GM12872 (cell line): Measurements from ENCODE around the gene PSMD8.

ENCODE experiments used
- TF ChIP-seq, protein P1 (sequence below): IDR thresholded peaks from 3 replicates; pipeline ENCODE4 v1.5.1; 2011; ENCODE audit warnings: low read depth, mild to moderate bottlenecking, low read length, moderate library complexity; ENCODE audit not compliant: insufficient read depth

Gene PSMD8

DNA sequence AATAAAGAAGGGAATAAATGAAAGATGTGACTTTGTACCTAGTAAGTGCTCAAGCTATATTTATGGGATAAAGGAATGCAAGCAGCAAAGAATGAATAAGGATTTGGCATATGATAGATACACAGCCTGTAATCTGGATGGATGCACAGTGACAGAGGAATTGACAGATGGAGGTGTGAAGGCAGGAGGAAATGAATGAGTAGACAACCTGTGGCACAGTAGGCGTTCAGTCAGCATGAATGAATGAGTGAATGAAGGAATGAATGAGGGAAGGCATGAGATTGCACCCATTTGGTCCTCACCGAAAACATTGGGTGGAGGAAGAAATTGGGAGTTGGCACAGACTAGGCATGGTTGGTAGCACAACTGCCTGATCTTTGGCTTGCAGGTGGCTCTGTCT, 4.8 kb upstream of the PSMD8 start:
- TF ChIP-seq, protein P1, sequence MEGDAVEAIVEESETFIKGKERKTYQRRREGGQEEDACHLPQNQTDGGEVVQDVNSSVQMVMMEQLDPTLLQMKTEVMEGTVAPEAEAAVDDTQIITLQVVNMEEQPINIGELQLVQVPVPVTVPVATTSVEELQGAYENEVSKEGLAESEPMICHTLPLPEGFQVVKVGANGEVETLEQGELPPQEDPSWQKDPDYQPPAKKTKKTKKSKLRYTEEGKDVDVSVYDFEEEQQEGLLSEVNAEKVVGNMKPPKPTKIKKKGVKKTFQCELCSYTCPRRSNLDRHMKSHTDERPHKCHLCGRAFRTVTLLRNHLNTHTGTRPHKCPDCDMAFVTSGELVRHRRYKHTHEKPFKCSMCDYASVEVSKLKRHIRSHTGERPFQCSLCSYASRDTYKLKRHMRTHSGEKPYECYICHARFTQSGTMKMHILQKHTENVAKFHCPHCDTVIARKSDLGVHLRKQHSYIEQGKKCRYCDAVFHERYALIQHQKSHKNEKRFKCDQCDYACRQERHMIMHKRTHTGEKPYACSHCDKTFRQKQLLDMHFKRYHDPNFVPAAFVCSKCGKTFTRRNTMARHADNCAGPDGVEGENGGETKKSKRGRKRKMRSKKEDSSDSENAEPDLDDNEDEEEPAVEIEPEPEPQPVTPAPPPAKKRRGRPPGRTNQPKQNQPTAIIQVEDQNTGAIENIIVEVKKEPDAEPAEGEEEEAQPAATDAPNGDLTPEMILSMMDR = no peak

DNA sequence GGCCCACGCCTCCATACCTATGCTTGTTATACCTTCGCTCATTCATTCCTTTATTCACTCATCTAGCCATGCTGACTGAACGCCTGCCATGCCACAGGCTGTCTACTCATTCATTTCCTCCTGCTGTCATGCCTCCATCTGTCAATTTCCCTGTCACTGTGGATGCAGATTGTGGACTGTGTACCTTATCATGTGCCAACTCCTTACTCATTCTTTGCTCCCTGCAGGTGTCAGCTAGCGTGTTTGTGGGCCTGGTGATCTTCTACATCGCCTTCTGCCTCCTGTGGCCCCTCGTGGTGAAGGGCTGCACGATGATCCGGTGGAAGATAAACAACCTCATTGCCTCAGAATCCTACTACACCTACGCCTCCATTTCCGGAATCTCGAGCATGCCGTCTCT, 4.1 kb upstream of the PSMD8 start:
- TF ChIP-seq, protein P1 = no peak

DNA sequence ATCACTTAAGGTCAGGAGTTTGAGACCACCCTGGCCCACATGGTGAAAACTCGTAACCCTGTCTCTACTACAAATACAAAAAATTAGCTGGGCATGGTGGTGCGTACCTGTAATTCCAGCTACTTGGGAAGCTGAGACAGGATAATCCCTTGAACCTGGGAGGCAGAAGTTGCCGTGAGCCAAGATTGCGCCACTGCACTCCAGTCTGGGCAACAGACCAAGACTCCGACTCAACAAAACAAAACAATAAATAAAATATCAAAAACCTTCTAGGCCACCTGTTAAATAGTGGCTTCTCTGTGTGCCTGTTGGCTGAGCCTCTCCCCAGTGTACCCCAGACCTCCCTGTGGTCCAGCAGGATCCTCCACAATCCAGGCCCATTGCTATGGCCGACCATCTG, 3.3 kb upstream of the PSMD8 start:
- TF ChIP-seq, protein P1 = no peak

DNA sequence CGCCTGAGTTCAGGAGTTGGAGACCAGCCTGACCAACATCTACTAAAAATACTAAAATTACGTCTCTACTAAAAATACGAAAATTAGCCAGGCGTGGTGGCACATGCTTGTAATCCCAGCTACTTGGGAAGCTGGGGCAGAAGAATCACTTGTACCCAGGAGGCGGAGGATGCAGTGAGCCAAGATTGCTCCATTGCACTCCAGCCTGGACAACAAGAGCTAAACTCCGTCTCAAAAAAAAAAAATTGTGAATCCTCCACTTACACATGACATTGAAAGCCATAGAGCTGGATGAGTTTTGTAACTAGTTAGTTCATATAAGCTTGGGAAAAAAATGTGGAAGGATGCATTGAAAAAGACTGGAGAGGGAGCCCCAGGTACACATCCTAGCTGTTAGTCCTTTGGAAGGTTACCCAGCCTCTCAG, 452 bp upstream of the PSMD8 start:
- TF ChIP-seq, protein P1 = no peak

DNA sequence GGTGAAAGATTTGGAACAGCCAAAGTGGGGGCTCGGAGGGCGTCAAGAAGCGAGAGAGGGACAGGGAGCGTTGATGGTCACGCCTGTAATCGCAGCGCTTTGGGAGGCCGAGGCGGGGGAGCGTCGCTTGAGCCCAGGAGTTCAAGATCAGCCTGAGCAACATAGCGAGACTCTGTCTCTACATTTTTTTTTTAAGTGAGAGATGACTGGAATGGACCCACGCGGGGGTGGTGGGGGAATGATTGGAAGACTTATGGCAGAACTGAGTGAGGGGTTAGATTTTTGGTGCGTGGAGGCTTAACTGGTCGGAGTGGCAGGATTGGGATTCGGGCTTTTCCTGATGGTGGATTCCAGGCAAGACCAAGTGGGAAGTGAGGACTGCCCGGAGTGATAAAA, 725 bp downstream of the PSMD8 start:
- TF ChIP-seq, protein P1 = no peak

DNA sequence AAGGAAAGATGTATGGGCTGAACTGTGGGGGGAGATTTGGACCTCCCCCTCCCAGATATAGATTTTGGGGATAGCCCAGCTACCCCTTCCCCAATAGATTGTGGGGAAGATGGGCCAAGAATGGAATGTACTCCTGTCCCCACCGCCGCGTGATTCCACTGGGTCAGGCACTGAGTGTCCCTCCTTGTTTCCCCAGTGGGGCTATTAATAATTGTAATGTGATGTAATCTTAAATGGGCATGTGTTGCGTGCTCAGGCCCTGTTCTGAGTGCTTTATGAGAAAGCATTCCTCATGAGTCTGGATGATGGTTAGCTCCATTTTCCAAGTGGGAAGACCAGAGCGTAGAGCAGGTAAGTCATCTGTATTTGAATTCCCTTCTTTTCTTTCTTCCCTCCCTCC, 1.4 kb downstream of the PSMD8 start:
- TF ChIP-seq, protein P1 = no peak

DNA sequence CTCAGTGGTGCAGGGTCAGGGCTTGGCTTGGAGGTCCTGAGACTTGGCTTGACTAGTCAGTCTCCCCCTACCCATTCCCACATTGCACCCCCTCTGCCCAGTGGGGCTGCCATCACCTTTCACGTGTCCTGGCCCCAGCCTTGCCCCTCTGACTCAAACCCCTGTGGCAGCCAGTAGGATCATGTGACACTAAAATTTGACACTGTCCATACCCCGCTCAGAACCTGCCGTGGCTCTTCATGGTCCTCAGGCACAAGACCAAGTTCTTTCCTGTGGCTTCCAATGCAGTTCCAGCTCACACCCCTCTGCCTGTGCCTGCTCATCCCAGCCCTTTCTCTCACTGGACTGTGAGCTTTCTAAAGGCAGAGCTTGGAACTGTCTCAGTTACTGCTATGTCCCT, 2.2 kb downstream of the PSMD8 start:
- TF ChIP-seq, protein P1 = no peak

DNA sequence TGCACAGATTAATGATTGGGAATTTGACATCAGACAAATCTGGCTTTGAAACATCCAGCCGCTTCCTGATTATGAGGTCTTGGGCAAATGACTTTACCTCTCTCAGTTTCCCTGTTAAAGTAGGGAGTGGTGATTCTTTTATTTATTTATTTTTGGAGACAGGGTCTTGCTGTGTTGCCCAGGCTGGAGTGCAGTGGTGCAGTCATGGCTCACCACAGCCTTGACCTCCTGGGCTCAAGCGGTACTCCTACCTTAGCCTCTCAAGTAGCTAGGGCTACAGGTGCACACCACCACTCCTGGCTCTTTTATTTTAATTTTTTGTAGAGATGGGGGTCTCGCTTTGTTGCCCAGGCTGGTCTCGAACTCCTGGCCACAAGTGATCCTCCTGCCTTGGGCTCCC, 2.7 kb downstream of the PSMD8 start:
- TF ChIP-seq, protein P1 = no peak
